LNCaP clone FGC (cell line): ENCODE results near the gene NOTUM.
A peak's percentile ranks its signal among the peaks of the same experiment; 100 is the strongest.

Experiments used
- DNase-seq: peaks from one replicate; pipeline ENCODE4 v3.0.0-alpha.2; 2011; ENCODE audit warnings: low read depth
- H3K4me3 ChIP-seq: 2 replicates; pipeline ENCODE4 v1.5.1; 2011; ENCODE audit warnings: mild to moderate bottlenecking, low read depth, low read length, control low read depth
- CTCF ChIP-seq: IDR thresholded peaks from 2 replicates; pipeline ENCODE4 v1.5.1; 2012; ENCODE audit warnings: mild to moderate bottlenecking; ENCODE audit not compliant: control insufficient read depth, insufficient read depth; ENCODE audit errors: extremely low read depth

NOTUM gene

GRCh38 chr17:81961087-81961511, at the start of gene NOTUM:
NOTUM (minus strand) TSS chr17:81961187; CDS start chr17:81960909, 278 bp downstream.
- peak within 1 kb of the TSS; percentile 15; the same call in 1 of the 2 replicates for H3K4me3 ChIP-seq

GRCh38 chr17:82009413-82009812, 48.4 kb upstream of the NOTUM start:
- no peak for TF ChIP-seq CTCF

More at GRCh38 chr17:81961087-81961511, at the start of gene NOTUM:
- TF ChIP-seq CTCF = peak; percentile 28; the same call in 1 of the 2 replicates
- DNase-seq = no peak

GRCh38 chr17:82008941-82009405, 48.0 kb upstream of the NOTUM start:
- no peak for DNase-seq
- TF ChIP-seq CTCF = no peak
- H3K4me3 ChIP-seq = no peak overlapping the region

More at GRCh38 chr17:82009413-82009812, 48.4 kb upstream of the NOTUM start:
- no peak overlapping the region for H3K4me3 ChIP-seq
- no peak for DNase-seq

GRCh38 chr17:82008258-82008940, 47.4 kb upstream of the NOTUM start:
- DNase-seq = no peak
- TF ChIP-seq CTCF = no peak
- no peak overlapping the region for H3K4me3 ChIP-seq

- no peak for DNase-seq
- no peak for TF ChIP-seq CTCF
- no peak overlapping the region for H3K4me3 ChIP-seq
Measured at GRCh38 chr17:82007495-82008257, 46.7 kb upstream of the NOTUM start.

- H3K4me3 ChIP-seq = no peak overlapping the region
- no peak for DNase-seq
- no peak for TF ChIP-seq CTCF
Measured at GRCh38 chr17:82007228-82007494, 46.2 kb upstream of the NOTUM start.
